IgD-negative memory B cell (primary cell): ENCODE measurements around the gene TNNC2. TPM values are rescaled to one million over a fixed set of nuclear protein-coding genes. Genes with fewer than 3 reads are reported as not detected.
"Not testable (repeated sequence)": the region's sequence is repeated elsewhere in the genome, so short reads cannot be mapped to it uniquely, and the experiment has no call there.

Experiments
- H3K27ac Mint-ChIP-seq, 3 donors: one replicate each; pipeline ENCODE4 v1.8.0; 2020 to 2022; ENCODE audit warnings: mild to moderate bottlenecking in 3 of 3, mixed read lengths in 3 of 3, moderate library complexity in 1 of 3
- H3K27me3 Mint-ChIP-seq: one replicate; pipeline ENCODE4 v1.8.0; 2021; ENCODE audit warnings: mixed read lengths
- H3K36me3 Mint-ChIP-seq: one replicate; pipeline ENCODE4 v1.8.0; 2020; ENCODE audit warnings: mild to moderate bottlenecking, mixed read lengths
- H3K4me1 Mint-ChIP-seq, 3 donors: one replicate each; pipeline ENCODE4 v1.8.0; 2020 to 2022; ENCODE audit warnings: mixed read lengths in 3 of 3, mild to moderate bottlenecking in 1 of 3
- H3K4me3 Mint-ChIP-seq, 4 donors: one replicate each; pipeline ENCODE4 v1.8.0; 2020 to 2022; ENCODE audit warnings: mild to moderate bottlenecking in 4 of 4, mixed read lengths in 4 of 4, moderate library complexity in 3 of 4
- H3K9me3 Mint-ChIP-seq, 3 donors: one replicate each; pipeline ENCODE4 v1.8.0; 2020 to 2021; ENCODE audit warnings: mixed read lengths in 3 of 3, mild to moderate bottlenecking in 1 of 3
- polyA plus RNA-seq: library from polyadenylated mRNA; unstranded; fragments of 300-500 nt; fragmentation: Illumina TruSeq; gene quantifications from one replicate; pipeline ENCODE4 v1.2.3, GENCODE V29; 2021

Gene TNNC2
- polyA plus RNA-seq, 1 donor from 2014 or later: 3.2 TPM

DNA sequence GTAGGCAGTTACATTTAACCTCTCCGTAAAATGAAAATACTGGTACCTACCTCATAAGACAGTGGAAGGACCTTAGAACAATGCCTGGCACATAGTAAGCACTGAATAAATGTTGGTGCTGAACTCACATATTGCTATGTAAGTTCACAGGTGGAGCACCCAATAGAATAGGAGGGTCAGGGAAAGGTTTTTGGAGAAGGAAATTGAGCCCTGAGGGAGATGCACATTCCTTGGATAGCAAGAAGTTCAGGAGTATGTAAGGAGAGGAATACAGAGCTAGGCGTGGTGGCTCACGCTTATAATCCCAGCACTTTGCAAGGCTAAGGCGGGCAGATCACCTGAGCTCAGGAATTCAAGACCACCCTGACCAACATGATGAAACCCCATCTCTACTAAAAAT, 7.6 kb downstream of the TNNC2 start:
- H3K27me3 Mint-ChIP-seq: peaks cover 13% of the 10 kb centered on the region
- H3K4me1 Mint-ChIP-seq: peaks cover 6 to 15% (median 14%) of the 10 kb centered on the region in 3 donors
- peaks cover 2% of the 10 kb centered on the region for H3K36me3 Mint-ChIP-seq
- no peak overlapping the region for H3K27ac Mint-ChIP-seq
- no peak overlapping the region for H3K4me3 Mint-ChIP-seq
- H3K9me3 Mint-ChIP-seq: no peaks in the 10 kb centered on the region

DNA sequence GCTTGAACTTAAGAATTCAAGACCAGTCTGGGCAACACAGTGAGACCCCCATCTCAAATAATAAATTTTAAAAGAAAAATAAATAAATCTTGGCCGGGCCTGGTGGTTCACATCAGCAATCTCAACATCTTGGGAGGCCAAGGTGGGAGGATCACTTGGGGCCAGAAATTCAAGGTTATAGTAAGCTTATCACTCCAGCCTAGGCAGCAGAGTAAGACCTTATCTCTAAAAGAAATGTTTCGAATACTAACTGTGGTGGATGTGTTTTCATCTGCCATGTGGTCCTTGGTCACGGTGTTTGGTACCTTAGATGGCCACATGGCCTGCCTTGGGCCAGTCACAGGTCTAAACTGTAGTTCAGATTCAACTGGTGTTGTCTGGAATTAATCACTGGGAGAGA, 8.9 kb downstream of the TNNC2 start:
- no peaks in the 10 kb centered on the region for H3K9me3 Mint-ChIP-seq
- no peak overlapping the region for H3K4me3 Mint-ChIP-seq
- H3K4me1 Mint-ChIP-seq: peaks cover 0 to 8% (median 6%) of the 10 kb centered on the region in 3 donors
- peaks cover 3% of the 10 kb centered on the region for H3K27me3 Mint-ChIP-seq
- H3K36me3 Mint-ChIP-seq: peaks cover 2% of the 10 kb centered on the region
- H3K27ac Mint-ChIP-seq: no peak overlapping the region

DNA sequence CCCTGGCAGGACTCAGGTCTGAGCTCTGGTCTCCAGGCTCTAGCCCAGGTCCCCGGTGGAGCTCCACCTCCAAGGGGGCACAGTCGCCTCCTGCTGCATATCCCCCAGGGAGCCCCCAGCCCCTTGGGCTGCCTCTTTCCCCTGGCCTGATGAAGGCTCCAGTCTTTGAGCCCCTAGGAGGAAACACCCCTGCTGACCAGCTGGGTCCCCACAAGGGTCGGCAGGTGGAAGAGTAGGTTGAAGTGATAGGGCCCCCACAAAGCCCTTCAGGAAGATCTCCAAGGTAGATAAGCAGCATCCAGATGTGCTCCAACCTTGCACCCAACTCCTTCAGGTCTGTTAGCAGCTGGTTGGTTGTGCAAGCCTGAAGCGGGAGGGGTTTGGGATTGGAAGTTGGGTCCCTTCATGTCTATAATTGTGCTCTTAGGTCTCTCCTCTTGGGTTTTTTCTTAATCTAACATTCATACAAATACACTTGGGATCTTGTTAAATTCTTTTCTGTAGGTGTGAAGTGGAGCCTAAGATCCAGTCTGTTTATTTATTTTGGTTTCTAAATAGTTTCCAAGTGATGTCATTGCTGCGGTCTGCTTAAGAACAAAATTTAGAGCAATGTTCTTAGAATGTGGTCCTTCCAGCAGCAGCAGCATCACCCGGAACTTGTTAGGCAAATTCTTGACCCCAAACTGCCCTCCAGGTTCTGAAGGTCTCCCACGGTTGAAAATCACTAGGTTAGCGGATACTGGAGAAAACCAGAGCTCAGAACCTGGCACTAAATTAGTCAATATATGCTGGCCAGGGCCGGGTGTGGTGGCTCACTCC, 9.5 kb downstream of the TNNC2 start:
- H3K27ac Mint-ChIP-seq: no peak overlapping the region

DNA sequence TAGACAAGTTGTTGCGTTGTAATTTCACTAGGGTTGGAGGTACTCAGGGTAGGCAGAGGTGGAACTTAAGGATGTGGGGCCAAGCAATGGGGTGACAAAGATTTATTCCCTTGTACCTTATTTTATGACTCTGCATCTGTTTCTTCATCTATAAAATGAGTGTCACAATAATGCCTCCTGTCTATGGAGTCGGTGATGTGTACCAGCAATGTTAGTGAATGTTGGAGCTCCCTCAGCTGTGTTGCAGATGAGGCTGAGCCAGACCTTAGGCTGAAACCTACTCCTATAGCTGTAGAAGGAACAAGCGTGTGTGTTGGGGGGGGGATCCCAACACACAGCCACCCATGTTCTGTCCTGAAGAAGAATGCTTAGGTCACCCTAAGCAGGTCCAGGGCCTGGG, 10.2 kb downstream of the TNNC2 start:
- H3K4me3 Mint-ChIP-seq: peak overlapping the region in 1 of 4 donors; percentile 66
- H3K4me1 Mint-ChIP-seq: peaks cover 3 to 8% (median 6%) of the 10 kb centered on the region in 3 donors
- no peak overlapping the region for H3K27ac Mint-ChIP-seq
- peaks cover 2% of the 10 kb centered on the region for H3K27me3 Mint-ChIP-seq
- H3K36me3 Mint-ChIP-seq: peaks cover 2% of the 10 kb centered on the region
- no peaks in the 10 kb centered on the region for H3K9me3 Mint-ChIP-seq

More for the DNA sequence above, 9.5 kb downstream of the TNNC2 start:
- Mint-ChIP-seq H3K9me3 (no peaks in the 10 kb centered on the region), H3K4me1 (peaks cover 0 to 10% (median 5%) of the 10 kb centered on the region in 3 donors), H3K4me3 (no peak overlapping the region), H3K36me3 (peaks cover 2% of the 10 kb centered on the region), H3K27me3 (peaks cover 2% of the 10 kb centered on the region)

DNA sequence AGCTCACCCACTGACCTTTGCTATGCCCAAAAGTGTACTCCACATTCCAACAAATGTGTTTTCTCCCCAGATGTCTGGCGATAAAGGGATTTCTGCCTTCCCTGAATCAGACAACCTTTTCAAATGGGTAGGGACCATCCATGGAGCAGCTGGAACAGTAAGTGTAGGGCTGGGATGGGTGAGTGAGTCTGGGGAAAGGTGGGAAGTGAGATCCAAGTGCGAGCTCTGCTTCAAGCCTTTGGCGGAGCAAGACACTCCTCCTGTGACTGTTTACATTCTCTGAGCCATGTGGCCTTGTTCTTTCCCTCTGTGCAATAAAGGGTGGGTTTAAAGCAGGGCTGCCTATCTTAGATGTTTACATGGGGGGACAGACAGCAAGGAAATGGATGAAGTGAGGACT, 12.8 kb downstream of the TNNC2 start:
- Mint-ChIP-seq H3K27me3 (no peaks in the 10 kb centered on the region), H3K4me1 (peaks cover 0 to 8% (median 6%) of the 10 kb centered on the region in 3 donors), H3K9me3 (no peaks in the 10 kb centered on the region), H3K27ac (no peak overlapping the region), H3K36me3 (no peaks in the 10 kb centered on the region), H3K4me3 (no peak overlapping the region)

DNA sequence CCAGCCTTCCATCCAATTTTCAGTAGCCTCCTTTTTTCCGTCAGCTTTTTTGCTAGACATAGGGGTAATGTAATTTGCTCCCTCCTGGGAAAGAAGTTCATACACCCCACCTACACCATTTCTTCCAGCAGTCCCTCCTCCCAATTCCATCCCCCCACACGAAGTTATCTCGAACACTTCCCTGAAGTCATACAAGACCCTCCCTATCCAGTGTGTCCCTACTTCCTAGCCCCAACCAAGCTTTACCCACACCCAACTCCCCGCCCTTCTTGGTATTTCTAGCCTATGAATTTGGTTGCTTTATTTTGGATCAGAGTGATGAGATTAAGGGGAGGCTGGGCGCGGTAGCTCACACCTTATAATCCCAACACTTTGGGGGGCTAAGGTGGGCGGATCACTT, 13.6 kb downstream of the TNNC2 start:
- Mint-ChIP-seq H3K27me3 (no peaks in the 10 kb centered on the region), H3K27ac (peak overlapping the region in 2 of 3 donors; percentile 53 to 65), H3K9me3 (no peaks in the 10 kb centered on the region), H3K36me3 (peaks cover 2% of the 10 kb centered on the region), H3K4me3 (peak overlapping the region; percentile 68 to 94 (median 86)), H3K4me1 (peaks cover 0 to 8% (median 6%) of the 10 kb centered on the region in 3 donors)

DNA sequence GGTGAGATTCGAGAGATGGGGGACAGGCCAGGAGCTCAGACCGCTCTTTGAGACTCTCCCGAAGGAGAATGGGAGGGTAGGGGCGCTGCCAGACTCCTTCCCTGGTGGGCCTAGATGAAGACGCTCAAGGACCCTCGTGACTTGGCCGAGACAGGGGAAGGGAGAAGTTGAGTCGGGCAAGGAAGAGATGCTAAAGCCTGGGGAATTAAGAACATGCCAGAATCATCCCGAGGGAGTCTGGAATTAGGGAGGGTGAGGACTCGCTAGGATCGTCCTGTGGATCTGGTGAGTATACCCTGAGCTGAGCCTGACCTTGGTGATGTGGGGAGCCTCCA, 14.1 kb downstream of the TNNC2 start:
- Mint-ChIP-seq H3K27ac (peak overlapping the region in 2 of 3 donors; percentile 53 to 65), H3K4me3 (peak overlapping the region; percentile 68 to 94 (median 86)), H3K27me3 (no peaks in the 10 kb centered on the region), H3K36me3 (peaks cover 2% of the 10 kb centered on the region), H3K9me3 (no peaks in the 10 kb centered on the region), H3K4me1 (peaks cover 0 to 8% (median 6%) of the 10 kb centered on the region in 3 donors)

DNA sequence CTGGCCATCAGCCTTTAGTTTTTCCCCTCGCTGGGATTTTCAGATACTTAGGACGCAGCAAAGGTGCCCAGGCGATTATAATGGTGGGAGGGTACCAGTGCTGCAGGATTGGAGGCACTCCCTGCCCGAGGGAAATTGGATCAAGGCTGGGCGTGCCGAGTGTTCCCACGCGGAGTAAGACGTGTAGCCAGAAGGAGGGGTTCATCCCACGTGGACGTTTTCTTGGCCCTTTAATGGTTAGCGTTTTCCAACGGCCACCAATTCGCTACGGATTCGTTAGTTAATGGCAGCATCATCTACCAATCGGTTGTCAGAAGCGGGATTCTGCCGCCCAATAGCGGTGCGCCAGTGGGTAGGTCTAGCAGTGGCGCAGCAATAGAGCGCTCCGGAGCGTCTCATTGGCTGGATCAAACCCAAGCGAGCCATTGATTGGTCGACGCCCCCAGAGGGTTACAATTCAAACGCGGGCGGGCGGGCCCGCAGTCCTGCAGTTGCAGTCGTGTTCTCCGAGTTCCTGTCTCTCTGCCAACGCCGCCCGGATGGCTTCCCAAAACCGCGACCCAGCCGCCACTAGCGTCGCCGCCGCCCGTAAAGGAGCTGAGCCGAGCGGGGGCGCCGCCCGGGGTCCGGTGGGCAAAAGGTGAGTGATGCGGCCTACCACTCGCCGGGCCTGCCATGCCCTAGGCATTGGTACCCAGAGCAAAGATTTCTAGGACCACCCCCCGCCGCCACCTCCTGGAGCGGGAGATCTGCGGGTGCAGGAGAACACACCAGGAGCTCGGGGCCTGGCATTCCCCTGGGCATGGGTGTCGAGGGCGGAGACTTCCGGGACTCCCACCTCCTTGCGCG, 14.7 kb downstream of the TNNC2 start, which contains the start of gene UBE2C:
Gene UBE2C, plus strand, starts transcription at position 488 of the 849 bp plus-strand sequence. Its CDS starts 52 bp downstream, at position 540.
- H3K4me1 Mint-ChIP-seq: peaks cover 0 to 8% (median 6%) of the 10 kb centered on the region in 3 donors
- H3K9me3 Mint-ChIP-seq: no peaks in the 10 kb centered on the region
- peak within 1 kb of the TSS; percentile 78 to 92 (median 84) for H3K27ac Mint-ChIP-seq
- no peaks in the 10 kb centered on the region for H3K27me3 Mint-ChIP-seq
- peak within 1 kb of the TSS; percentile 68 to 94 (median 86) for H3K4me3 Mint-ChIP-seq
- H3K36me3 Mint-ChIP-seq: peaks cover 2% of the 10 kb centered on the region

DNA sequence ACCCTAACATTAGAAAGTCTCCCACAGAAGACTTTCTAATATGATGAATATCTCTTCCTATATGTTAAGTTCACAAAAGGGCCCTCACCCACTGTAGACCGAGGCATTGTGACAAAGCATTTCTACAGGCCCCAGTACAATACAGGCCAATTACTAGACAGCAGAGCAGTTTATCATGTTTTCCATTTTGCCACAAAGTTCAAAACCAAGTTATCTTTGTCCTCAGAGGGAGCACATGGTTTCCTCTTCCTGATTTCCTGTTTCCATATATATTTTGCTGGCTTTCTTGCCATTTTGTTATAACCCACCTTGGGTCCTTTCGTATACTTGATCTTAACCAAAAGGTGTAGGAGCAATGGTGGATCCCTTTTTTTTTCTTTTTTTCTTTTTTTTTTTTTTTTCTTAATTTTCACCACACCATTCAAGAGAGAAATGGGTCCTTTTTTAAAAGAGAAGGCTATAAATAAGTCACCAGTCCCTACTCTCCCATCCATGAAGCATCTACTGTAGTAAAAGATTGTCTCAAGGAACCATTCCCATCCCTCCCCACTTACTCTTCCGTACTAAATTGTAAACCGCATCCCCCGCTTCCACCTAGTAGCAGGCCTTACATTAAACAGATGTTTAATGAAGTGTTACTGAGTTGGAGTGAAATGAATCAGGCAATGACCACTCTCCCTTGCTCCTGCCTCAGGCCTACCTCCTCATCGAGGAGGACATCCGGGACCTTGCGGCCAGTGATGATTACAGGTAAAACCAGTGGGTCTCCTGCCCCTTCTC, 16.7 kb downstream of the TNNC2 start:
- Mint-ChIP-seq H3K27me3 (no peaks in the 10 kb centered on the region), H3K4me3 (peak overlapping the region in 1 of 4 donors; percentile 28), H3K36me3 (peaks cover 2% of the 10 kb centered on the region), H3K27ac (no peak overlapping the region), H3K9me3 (no peaks in the 10 kb centered on the region), H3K4me1 (peaks cover 0 to 8% (median 6%) of the 10 kb centered on the region in 3 donors)

DNA sequence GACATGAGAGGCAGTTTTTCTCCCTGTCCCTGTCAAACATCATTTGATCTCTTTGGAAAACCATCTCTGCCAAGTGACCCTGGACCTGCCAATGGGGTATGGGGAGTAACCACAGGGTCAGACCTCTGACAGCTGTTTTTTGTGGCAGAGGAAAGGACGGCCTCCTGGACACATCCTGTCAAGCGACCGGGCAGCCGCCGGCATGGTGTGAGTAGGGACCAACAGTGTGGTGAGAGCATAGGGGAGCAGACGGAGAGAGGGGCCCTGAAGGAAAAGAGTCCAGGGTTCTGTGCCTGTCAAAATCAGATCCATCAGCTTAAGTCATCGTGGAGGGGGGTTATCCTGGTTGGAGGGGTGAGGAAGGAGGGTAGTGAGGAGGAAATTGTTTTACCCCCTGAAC, 25.3 kb downstream of the TNNC2 start:
- H3K27ac Mint-ChIP-seq: no peak overlapping the region
- H3K4me3 Mint-ChIP-seq: no peak overlapping the region
- H3K36me3 Mint-ChIP-seq: peaks cover 1% of the 10 kb centered on the region
- no peaks in the 10 kb centered on the region for H3K27me3 Mint-ChIP-seq
- no peaks in the 10 kb centered on the region for H3K9me3 Mint-ChIP-seq
- peaks cover 6 to 9% (median 9%) of the 10 kb centered on the region in 3 donors for H3K4me1 Mint-ChIP-seq

DNA sequence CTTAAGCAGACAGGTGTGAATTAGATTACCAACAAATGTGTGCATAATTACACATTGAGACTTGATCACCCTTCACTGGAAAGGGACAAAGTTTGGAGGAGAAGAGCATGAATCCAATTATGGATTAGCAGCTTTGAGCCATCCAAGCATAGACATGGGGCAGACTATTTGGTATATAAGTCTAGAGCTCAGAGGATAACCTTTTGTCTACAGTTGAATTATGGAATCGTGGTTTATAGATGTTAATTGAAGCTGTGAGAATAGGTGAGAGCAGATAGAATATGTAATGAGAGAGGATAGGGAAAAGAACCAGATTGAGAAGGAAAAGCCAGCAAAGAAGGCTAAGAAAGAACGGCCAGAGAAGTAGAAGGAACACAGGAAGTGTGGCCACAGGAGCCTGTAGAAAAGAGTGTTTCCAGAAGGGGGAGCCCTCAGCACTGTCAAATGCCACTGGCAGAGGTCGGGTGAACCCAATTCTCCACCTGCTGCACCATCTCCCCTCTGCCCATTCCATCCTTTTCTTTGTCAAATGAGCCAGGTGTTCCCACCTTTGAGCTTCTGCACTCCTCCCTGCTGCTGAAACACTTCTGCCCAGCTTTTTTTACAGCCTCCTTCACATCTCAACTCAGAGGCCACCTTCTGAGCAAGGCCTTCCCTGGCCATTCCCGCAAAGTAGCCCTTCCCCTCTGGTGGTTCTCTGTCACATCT, 28.0 kb downstream of the TNNC2 start:
- H3K9me3 Mint-ChIP-seq: no peaks in the 10 kb centered on the region
- H3K4me1 Mint-ChIP-seq: peaks cover 6 to 12% (median 9%) of the 10 kb centered on the region in 3 donors
- H3K27ac Mint-ChIP-seq: no peak overlapping the region
- peaks cover 4% of the 10 kb centered on the region for H3K36me3 Mint-ChIP-seq
- H3K4me3 Mint-ChIP-seq: no peak overlapping the region
- H3K27me3 Mint-ChIP-seq: no peaks in the 10 kb centered on the region

DNA sequence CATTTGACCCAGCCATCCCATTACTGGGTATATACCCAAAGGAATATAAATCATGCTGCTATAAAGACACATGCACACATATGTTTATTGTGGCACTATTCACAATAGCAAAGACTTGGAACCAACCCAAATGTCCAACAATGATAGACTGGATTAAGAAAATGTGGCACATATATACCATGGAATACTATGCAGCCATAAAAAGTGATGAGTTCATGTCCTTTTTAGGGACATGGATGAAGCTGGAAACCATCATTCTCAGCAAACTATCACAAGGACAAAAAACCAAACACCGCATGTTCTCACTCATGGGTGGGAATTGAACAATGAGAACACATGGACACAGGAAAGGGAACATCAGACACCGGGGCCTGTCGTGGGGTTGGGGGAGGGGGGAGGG, 29.2 kb downstream of the TNNC2 start:
- not testable (repeated sequence) for H3K27ac Mint-ChIP-seq, H3K27me3 Mint-ChIP-seq, H3K9me3 Mint-ChIP-seq, H3K36me3 Mint-ChIP-seq, H3K4me3 Mint-ChIP-seq
- peaks cover 6 to 12% (median 9%) of the 10 kb centered on the region in 3 donors for H3K4me1 Mint-ChIP-seq

DNA sequence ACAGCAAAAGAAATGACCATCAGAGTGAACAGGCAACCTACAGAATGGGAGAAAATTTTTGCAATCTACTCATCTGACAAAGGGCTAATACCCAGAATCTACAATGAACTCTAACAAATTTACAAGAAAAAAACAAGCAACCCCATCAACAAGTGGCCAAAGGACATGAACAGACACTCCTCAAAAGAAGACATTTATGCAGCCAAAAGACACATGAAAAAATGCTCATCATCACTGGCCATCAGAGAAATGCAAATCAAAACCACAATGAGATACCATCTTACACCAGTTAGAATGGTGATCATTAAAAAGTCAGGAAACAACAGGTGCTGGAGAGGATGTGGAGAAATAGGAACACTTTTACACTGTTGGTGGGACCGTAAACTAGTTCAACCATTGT, 29.6 kb downstream of the TNNC2 start:
- H3K4me1 Mint-ChIP-seq: peaks cover 10 to 17% (median 13%) of the 10 kb centered on the region in 3 donors
- not testable (repeated sequence) for H3K36me3 Mint-ChIP-seq, H3K4me3 Mint-ChIP-seq, H3K27ac Mint-ChIP-seq, H3K27me3 Mint-ChIP-seq, H3K9me3 Mint-ChIP-seq
